ENCODE data around the gene LIMS2.

Gene LIMS2

DNA sequence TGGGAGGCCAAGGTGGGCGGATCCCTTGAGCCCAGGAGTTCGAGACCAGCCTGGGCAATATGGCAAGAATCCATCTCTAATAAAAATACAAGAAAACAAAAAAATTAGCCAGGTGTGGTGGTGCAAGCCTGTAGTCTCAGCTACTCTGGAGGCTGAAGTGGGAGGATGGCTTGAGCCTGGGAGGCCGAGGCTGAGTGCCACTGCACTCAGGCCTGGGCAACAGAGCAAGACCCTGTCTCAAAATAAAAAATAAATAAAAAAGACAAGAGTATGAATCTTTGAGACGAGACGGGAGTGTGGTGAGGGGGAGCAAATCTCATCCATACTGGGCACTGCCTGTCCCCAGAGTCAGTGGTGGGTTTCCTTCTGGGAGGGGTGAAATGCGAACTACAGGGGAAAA lies 17.2 kb downstream of the LIMS2 start:
- Histone ChIP-seq H2AFZ (ENCODE audit: low read depth, low read length) (no peak overlapping the region), H3K4me1 (ENCODE audit: low read length) (peaks cover 10% of the 10 kb centered on the region), H3K4me2 (ENCODE audit: low read length) (no peak overlapping the region), H3K27me3 (ENCODE audit: low read depth, low read length) (no peaks in the 10 kb centered on the region), H3K9ac (ENCODE audit: low read length) (no peak overlapping the region), H3K9me3 (ENCODE audit: insufficient read depth, low read length) (no peaks in the 10 kb centered on the region), H3K27ac (ENCODE audit: low read length) (no peak overlapping the region), H3K79me2 (ENCODE audit: low read length) (no peaks in the 10 kb centered on the region), H3K4me3 (ENCODE audit: low read length) (no peak overlapping the region), H3K36me3 (replicated peaks; ENCODE audit: low read depth, low read length) (no peaks in the 10 kb centered on the region), H4K20me1 (ENCODE audit: insufficient read depth, low read length) (no peaks in the 10 kb centered on the region)
- TF ChIP-seq, protein P1, sequence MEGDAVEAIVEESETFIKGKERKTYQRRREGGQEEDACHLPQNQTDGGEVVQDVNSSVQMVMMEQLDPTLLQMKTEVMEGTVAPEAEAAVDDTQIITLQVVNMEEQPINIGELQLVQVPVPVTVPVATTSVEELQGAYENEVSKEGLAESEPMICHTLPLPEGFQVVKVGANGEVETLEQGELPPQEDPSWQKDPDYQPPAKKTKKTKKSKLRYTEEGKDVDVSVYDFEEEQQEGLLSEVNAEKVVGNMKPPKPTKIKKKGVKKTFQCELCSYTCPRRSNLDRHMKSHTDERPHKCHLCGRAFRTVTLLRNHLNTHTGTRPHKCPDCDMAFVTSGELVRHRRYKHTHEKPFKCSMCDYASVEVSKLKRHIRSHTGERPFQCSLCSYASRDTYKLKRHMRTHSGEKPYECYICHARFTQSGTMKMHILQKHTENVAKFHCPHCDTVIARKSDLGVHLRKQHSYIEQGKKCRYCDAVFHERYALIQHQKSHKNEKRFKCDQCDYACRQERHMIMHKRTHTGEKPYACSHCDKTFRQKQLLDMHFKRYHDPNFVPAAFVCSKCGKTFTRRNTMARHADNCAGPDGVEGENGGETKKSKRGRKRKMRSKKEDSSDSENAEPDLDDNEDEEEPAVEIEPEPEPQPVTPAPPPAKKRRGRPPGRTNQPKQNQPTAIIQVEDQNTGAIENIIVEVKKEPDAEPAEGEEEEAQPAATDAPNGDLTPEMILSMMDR (IDR thresholded peaks at IDR 0.05; ENCODE audit: low read depth, low read length), result no peak
- TF ChIP-seq EZH2phosphoT487 (IDR thresholded peaks at IDR 0.05; ENCODE audit: low read depth), result no peak

DNA sequence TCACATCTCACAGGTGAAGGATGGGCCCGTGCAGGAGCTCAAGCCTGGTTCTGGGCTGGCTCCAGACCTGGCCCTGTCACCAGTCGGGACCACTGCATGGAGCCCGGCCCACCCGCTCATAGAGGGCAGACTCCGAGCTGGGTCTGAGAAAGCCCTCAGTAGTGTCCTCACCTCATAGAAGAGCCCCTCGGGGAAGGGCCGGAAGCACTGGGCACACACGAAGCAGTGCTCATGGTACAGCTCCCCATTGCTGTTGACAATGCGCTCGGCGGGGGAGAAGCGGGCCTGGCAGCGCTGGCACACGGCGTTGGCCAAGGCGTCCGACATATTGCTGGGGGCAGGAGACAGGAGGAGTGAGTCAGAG lies 18.1 kb downstream of the LIMS2 start:
- TF ChIP-seq, protein P1 (IDR thresholded peaks at IDR 0.05; ENCODE audit: low read depth, low read length), result no peak
- no peak for TF ChIP-seq EZH2phosphoT487 (IDR thresholded peaks at IDR 0.05; ENCODE audit: low read depth)
- Histone ChIP-seq H3K9ac (ENCODE audit: low read length) (no peak overlapping the region), H3K9me3 (ENCODE audit: insufficient read depth, low read length) (no peaks in the 10 kb centered on the region), H3K27ac (ENCODE audit: low read length) (no peak overlapping the region), H3K27me3 (ENCODE audit: low read depth, low read length) (no peaks in the 10 kb centered on the region), H3K4me2 (ENCODE audit: low read length) (no peak overlapping the region), H2AFZ (ENCODE audit: low read depth, low read length) (no peak overlapping the region), H4K20me1 (ENCODE audit: insufficient read depth, low read length) (no peaks in the 10 kb centered on the region), H3K36me3 (replicated peaks; ENCODE audit: low read depth, low read length) (no peaks in the 10 kb centered on the region), H3K4me1 (ENCODE audit: low read length) (peaks cover 10% of the 10 kb centered on the region), H3K4me3 (ENCODE audit: low read length) (no peak overlapping the region), H3K79me2 (ENCODE audit: low read length) (no peaks in the 10 kb centered on the region)

DNA sequence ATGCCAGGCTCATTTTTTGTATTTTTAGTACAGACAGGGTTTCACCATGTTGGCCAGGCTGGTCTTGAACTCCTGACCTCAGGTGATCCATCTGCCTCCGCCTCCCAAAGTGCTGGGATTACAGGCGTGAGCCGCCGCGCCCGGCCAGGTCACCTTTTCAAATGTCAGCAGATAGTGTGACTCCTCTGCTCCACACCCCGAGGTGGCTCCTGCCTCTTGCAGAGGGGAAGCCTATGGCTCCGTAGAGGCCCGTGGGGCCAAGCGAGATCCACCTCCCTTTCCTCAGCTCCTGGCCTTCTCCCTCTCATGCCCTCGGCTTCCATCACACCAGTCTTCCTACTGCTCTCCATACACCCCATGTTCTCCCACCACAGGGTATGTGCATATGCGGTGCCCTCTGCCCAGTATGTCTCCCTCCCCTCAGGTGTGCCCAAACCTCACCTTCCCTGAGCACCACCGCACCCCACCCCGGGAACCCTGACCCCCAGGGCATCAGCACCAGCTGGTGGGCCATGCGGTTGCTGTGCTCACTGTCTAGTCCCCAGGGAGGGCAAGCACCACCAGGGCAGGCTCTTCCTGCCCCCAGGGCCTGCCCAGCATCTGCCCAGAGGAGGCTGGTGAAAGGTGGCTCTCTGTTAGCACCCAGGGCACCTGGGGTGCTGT lies 18.6 kb downstream of the LIMS2 start:
- Histone ChIP-seq H3K27me3 (ENCODE audit: low read depth, low read length) (no peaks in the 10 kb centered on the region), H3K4me2 (ENCODE audit: low read length) (no peak overlapping the region), H3K36me3 (replicated peaks; ENCODE audit: low read depth, low read length) (no peaks in the 10 kb centered on the region), H2AFZ (ENCODE audit: low read depth, low read length) (no peak overlapping the region), H4K20me1 (ENCODE audit: insufficient read depth, low read length) (no peaks in the 10 kb centered on the region), H3K79me2 (ENCODE audit: low read length) (no peaks in the 10 kb centered on the region), H3K4me1 (ENCODE audit: low read length) (peaks cover 10% of the 10 kb centered on the region), H3K9me3 (ENCODE audit: insufficient read depth, low read length) (no peaks in the 10 kb centered on the region), H3K27ac (ENCODE audit: low read length) (no peak overlapping the region), H3K4me3 (ENCODE audit: low read length) (no peak overlapping the region), H3K9ac (ENCODE audit: low read length) (no peak overlapping the region)
- TF ChIP-seq, protein P1 (IDR thresholded peaks at IDR 0.05; ENCODE audit: low read depth, low read length), result no peak
- no peak for TF ChIP-seq EZH2phosphoT487 (IDR thresholded peaks at IDR 0.05; ENCODE audit: low read depth)

DNA sequence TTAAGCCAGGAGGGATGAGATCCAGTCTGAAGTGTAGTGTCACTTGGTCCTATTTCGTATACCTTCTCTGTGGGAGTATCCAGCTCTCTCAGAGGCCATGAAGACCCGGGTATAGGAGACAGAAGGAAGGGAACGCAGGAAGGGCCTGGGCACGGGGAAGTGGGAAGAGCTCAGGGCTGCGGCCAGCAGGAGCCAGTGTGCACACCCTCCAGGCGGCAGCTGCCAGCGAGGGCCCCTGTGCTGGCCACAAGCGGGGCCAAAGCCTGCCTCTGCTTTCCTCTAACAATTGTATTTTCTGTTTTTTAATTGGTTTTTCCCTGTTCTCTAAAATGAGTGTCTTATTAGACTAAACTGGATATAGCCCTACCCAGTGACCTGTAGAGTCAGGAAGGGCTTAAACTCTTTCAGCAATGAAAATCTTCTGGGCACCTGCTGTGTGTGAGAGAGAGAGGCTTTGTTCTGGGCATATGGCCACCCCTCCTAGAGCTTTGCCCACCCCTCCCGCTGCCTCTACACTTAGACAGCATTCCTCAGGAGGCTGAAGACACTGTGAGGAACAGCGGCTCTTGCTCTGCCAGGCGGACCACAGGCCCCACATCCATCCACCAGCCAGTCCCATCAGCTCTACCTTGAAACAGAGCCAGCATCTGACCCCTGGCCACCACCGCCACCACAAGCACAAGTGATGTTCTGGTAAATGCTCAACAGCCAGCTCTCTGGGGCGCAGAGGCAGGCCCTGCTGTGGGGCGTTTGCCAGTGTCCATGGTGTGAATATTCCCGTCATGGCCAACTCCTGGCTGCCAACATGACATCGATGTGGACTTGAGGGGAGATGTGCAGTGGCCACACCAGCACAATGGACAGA lies 19.9 kb downstream of the LIMS2 start:
- Histone ChIP-seq H3K4me3 (ENCODE audit: low read length) (no peak overlapping the region), H3K36me3 (replicated peaks; ENCODE audit: low read depth, low read length) (no peaks in the 10 kb centered on the region), H3K27ac (ENCODE audit: low read length) (no peak overlapping the region), H3K27me3 (ENCODE audit: low read depth, low read length) (no peaks in the 10 kb centered on the region), H3K4me1 (ENCODE audit: low read length) (peaks cover 10% of the 10 kb centered on the region), H3K9ac (ENCODE audit: low read length) (no peak overlapping the region), H3K79me2 (ENCODE audit: low read length) (no peaks in the 10 kb centered on the region), H3K4me2 (ENCODE audit: low read length) (no peak overlapping the region), H4K20me1 (ENCODE audit: insufficient read depth, low read length) (no peaks in the 10 kb centered on the region), H3K9me3 (ENCODE audit: insufficient read depth, low read length) (no peaks in the 10 kb centered on the region), H2AFZ (ENCODE audit: low read depth, low read length) (no peak overlapping the region)
- TF ChIP-seq, protein P1 (IDR thresholded peaks at IDR 0.05; ENCODE audit: low read depth, low read length), result no peak
- TF ChIP-seq EZH2phosphoT487 (IDR thresholded peaks at IDR 0.05; ENCODE audit: low read depth), result no peak

Data from OCI-LY3 (cell line).